HG02870 (cell line): ENCODE data around the gene C1QTNF5.

ENCODE experiments used
- ATAC-seq: cut with Tn5 transposase; IDR thresholded peaks from one replicate; pipeline ENCODE4 v1.9.1; 2021; ENCODE audit warnings: mild to moderate bottlenecking, moderate library complexity; ENCODE audit not compliant: unreplicated experiment

Gene C1QTNF5

GRCh38 chr11:119318240-119319135 lies 22.2 kb downstream of the C1QTNF5 start:
- ATAC-seq, result no peak

GRCh38 chr11:119317592-119318239 lies 23.0 kb downstream of the C1QTNF5 start:
- no peak for ATAC-seq

DNA sequence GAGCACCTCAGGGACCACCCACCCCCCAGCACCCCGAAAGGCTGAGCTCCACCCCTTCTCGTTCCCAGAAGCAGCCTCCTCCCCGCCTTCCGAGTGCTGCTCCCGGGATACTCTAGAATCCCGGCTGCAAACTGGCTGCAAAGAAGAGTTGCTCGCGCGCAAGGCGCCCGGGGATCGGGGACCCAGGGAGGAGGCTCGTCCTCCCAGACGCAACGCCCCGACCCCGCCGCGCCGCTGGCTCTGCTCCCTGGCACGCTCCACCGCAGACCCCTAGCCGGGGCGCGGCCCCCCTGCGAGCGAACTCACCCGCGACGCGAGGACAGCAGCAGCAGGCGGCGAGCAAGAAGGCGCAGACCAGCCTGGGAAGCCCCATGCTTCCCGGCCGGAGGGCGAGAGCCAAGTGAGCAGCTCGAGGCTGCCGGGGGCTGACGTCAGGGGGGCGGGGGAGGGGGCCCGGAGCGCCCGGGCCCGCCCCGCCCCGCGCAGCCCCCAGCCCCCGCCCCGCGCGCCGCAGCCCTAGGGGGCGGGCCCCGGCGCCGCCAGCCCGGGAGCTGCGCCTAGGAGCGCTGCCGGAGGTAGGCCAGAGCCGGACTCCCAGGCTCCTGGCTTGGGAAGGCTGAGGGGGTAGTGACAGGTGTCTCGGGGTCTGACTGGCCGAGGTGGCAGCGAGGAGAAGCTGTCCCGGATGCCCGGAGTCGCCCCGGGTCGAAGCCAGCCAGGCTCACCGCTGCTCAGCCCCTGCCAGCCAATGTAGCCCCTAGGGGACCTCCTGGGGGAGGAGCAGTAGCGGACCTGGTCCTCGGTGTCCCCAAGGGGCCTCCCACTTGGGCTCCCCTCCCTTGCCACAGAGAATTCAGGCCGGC lies 23.7 kb downstream of the C1QTNF5 start, which contains the start of gene MCAM:
TSS of gene MCAM (minus strand) at position 402 of the 863 bp plus-strand sequence. CDS start at position 373, 29 bp downstream.
- ATAC-seq, result no peak

GRCh38 chr11:119316016-119316728 lies 24.5 kb downstream of the C1QTNF5 start:
- no peak for ATAC-seq

DNA sequence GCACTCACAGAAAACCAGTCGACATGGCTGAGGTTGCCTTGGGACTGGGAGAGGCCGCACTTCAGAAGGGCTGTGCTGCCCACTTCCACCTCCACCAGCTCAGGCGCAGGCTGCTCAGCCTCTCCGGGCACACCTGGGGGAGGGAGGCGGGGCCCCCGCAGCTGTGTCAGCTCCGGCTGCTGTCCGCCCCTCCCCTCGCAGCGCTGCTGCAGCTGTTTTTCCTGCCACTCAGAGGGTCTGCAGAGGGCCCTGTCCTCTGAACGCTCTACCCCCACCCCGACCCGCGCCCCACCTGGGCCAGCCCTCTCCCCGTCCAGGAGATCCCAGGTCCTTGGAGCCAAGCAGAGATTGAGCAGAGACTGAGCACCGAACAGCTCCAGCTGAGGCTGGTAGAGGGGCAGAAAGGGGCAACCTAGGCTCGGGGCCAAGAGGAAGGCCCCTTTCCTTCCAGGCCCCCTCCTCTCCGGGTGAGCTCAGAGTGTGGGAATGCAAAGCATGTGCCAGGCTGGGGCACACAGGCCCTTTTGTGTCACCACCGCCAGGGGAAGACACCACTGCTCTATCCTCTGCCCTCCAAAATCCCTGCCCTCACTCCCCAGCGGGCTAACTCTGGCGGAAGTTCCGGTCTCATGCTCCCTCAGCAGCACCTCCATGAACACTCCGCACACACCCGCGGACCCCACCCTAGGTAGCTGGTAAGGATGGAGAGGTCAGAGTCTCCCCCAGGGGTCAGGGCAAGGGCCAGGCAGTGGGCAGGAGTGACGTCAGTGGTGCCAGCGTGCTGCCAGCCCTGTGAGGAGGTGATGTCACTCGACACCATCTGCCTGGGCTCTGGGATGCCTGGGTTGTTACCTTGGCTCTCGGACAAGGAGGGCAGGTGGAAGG lies 25.3 kb downstream of the C1QTNF5 start:
- no peak for ATAC-seq

DNA sequence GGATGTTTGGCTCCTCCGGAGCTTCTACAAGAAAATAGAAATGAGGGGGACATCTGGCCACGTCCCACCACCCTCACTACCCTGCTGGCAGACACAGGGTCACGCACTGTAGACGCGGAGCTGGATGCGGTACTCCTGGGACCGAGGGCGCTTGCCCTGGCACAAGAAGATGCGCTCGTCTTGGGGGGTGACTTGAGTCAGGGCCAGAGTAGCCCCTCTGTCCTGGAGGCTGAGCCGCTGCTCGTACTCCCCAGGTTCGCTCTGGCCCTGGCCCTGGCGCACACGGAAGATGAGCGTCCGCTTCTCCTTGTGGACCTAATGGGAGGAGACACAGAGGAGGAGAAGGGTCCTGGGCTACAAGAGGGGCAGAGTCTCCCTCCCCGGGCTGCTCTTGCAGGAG lies 26.0 kb downstream of the C1QTNF5 start:
- ATAC-seq, result no peak

DNA sequence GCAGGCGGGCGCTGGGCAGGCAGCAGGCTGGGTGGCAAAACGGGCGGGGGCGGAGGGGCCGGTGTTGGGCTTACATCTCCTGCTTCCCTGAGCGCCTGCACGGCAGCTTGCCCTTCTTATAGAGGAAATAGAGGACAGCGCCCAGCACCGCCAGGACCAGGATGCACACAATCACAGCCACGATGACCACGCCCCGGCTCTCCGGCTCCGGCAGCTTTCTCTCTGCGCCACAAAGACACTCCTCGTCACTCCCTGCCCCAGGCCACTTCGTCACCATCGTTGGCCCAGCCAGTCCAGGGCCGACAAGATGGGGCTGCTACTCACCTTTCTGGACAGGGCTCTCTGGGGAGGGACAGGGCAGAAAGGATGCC lies 30.0 kb downstream of the C1QTNF5 start:
- ATAC-seq, result no peak

GRCh38 chr11:119309953-119310681 lies 30.6 kb downstream of the C1QTNF5 start:
- no peak for ATAC-seq

DNA sequence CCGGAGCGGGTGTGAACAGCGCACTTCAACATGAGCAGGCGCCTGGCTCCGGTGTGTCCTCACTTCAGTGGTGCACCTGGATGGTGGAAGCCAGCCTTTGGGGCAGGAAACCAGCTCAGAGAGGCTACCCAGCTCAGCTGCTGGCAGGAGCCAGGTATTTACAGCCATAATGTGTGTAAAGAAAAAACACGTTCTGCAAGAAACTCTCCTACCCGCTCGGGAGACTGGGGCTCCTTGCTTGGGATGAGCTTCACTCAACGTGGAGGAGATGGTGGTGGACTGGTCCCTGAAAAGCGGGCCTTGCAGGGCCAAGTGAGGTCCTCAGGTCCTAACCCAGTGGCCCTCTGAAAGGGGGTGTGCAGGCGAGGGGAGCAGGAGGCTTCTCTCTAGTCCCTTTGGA lies 31.3 kb downstream of the C1QTNF5 start:
- no peak for ATAC-seq

DNA sequence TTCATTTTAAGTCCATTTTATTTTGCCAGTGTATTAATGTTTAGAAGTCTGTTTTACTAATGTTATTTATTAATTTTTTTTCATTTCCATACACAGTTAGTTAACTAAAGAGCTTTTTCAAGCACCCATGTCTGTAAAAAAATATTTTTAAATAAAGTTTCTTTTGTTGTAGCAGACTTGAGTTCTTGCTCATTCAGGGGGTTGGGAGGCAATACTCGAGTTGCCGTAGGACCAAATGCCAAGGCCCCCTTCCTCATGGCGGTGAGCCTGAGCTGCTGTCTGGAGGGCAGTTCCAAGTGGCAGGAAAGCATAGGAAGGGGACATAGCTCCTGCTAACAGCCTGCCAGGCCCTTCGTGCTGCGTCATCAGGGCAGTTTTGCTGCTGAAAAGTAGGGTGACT lies 32.7 kb downstream of the C1QTNF5 start:
- ATAC-seq, result no peak

DNA sequence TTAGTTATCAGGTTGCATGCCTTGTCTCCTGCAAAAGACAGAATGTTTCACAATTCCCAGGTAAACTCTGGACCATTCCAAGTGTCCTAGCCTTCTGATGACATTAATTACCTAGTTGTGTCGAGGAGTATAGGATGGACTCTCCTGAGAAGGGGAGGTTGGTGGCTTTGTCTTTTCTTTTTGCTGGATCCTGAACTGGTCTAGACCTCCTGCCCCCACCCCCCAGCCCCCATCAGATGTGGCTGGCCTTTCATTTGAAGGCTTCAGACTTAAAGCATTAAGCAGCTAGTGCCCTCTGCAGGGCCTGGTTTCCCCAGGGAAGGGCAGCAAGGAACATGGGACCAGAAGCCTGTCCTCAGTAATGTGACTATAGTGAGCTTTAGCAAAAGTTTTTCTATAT lies 33.5 kb downstream of the C1QTNF5 start:
- no peak for ATAC-seq

DNA sequence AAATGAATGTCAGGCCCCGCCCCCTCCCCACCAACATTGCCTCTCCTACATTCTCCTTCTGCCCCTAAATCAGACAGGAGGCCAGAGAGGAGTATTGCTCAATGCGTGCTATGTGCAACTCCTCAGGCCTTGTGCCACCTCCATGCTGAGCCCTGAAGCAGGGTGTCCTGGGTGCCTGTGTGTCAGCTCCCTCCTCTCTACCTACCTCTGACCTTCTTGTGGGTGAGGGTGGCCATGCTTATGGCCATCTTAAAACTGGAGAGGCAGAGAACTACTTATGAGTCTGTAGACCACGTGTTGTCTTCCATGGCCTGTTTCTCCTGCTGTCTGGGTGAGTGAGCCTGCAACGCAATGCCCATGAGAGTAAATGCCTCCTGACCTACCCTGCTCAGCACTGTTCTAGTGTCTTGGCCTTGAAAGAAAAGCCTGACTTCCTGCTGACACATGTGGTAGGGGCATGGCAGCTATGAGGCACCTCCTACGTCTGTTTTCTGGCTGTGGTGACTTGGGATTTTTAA lies 34.3 kb downstream of the C1QTNF5 start:
- no peak for ATAC-seq

GRCh38 chr11:119305556-119306372 lies 34.9 kb downstream of the C1QTNF5 start:
- no peak for ATAC-seq

- no peak for ATAC-seq
These were observed 37.4 kb downstream of the C1QTNF5 start for GRCh38 chr11:119303227-119303718.

GRCh38 chr11:119300198-119300964 lies 40.3 kb downstream of the C1QTNF5 start:
- ATAC-seq, result no peak

- ATAC-seq, result no peak
These were observed 41.3 kb downstream of the C1QTNF5 start for GRCh38 chr11:119299416-119299815.

DNA sequence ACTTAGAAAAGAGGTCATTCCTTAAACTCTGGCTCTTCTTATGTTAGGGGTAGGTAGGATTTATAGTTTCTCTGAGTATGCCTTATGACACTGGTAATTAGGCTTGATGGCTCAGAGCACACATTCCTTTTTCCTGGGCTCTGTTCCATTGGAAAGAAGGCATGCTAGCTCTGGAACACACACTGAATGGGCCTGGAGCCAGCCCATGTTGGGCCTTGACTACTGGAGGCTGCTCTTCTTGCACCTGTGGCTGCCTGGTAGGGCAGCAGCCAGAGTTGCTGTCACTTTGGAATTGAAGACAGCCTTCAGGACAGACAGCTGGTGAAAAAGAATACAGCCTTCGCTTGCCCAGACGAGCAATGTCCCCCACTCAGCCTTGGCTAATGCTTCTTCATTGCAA lies 42.0 kb downstream of the C1QTNF5 start:
- ATAC-seq, result no peak
